Ishikawa (cell line): ENCODE data around the gene ACP6.
A peak's percentile ranks its signal among the peaks of the same experiment; 100 is the strongest.

Source experiments
- EGR1 ChIP-seq: IDR thresholded peaks from 2 replicates; pipeline ENCODE4 v1.6.1; 2012
- EP300 ChIP-seq: IDR thresholded peaks from 2 replicates; pipeline ENCODE4 v1.6.1; 2012; ENCODE audit warnings: borderline replicate concordance
- MAX ChIP-seq: IDR thresholded peaks from 2 replicates; pipeline ENCODE4 v1.6.1; 2012
- YY1 ChIP-seq: IDR thresholded peaks from 2 replicates; pipeline ENCODE4 v1.6.1; 2012; ENCODE audit warnings: low read depth

GRCh38 chr1:147652306-147652705 lies 18.0 kb downstream of the ACP6 start:
- no peak for TF ChIP-seq EP300
- no peak for TF ChIP-seq YY1
- TF ChIP-seq EGR1, result no peak
- peak; percentile 43; the same call in 1 of the 2 replicates for TF ChIP-seq MAX
